Upper lobe of left lung (tissue), 6 donors: Measurements from ENCODE around the gene SP8. TPM values are rescaled to one million over a fixed set of nuclear protein-coding genes. Genes with fewer than 3 reads are reported as not detected.
"Not testable (repeated sequence)": the region's sequence is repeated elsewhere in the genome, so short reads cannot be mapped to it uniquely, and the experiment has no call there.

Source experiments
- ATAC-seq, 2 donors: fragments of 200-7000 bp; cut with Tn5 transposase; one replicate each; pipeline ENCODE4 v1.9.1; 2022; ENCODE audit warnings: mild to moderate bottlenecking in 2 of 2, moderate library complexity in 2 of 2; ENCODE audit not compliant: low FRiP score in 2 of 2
- DNase-seq, 2 donors: peaks; one replicate each; pipeline ENCODE4 v3.0.0-alpha.2; 2019 to 2020
- H3K27ac ChIP-seq, 4 donors: fragments of 200-600 bp; sonication (generic); one replicate each; pipeline ENCODE4 v1.5.1; 2016 to 2019
- H3K27me3 ChIP-seq, 4 donors: fragments of 200-600 bp; sonication (generic); one replicate each; pipeline ENCODE4 v1.5.1; 2017 to 2019
- H3K36me3 ChIP-seq, 4 donors: fragments of 200-600 bp; sonication (generic); one replicate each; pipeline ENCODE4 v1.5.1; 2016 to 2019
- H3K4me1 ChIP-seq, 4 donors: fragments of 200-600 bp; sonication (generic); one replicate each; pipeline ENCODE4 v1.5.1; 2018 to 2019
- H3K4me3 ChIP-seq, 4 donors: fragments of 200-600 bp; sonication (generic); one replicate each; pipeline ENCODE4 v1.5.1; 2017 to 2019; ENCODE audit warnings: mild to moderate bottlenecking in 2 of 4, moderate library complexity in 1 of 4
- H3K9me3 ChIP-seq, 4 donors: fragments of 200-600 bp; sonication (generic); one replicate each; pipeline ENCODE4 v1.5.1; 2018 to 2019
- EP300 ChIP-seq, 4 donors: sonication (generic); formaldehyde crosslinking; IDR thresholded peaks; one replicate each; pipeline ENCODE4 v1.5.1; 2017; ENCODE audit warnings: antibody characterized with exemption in 4 of 4, control low read depth in 2 of 4
- POLR2A ChIP-seq, 4 donors: fragments of 450-650 bp; IDR thresholded peaks; one replicate each; pipeline ENCODE4 v1.5.1; 2016 to 2017; ENCODE audit warnings: antibody characterized with exemption in 4 of 4, mild to moderate bottlenecking in 2 of 4
- POLR2AphosphoS5 ChIP-seq, 2 donors: sonication (generic); formaldehyde crosslinking; IDR thresholded peaks; one replicate each; pipeline ENCODE4 v1.5.1; 2017; ENCODE audit warnings: antibody characterized with exemption in 2 of 2
- WGBS, 2 donors: methylation state at CpG; one replicate each; pipeline ENCODE4 v1.1.5; 2017 to 2018; 5-methylcytosine and 5-hydroxymethylcytosine counted together
- total RNA-seq, 6 donors: library from RNA; depleted of rRNA in 4 of 6; stranded (reverse); fragments of >200 nt in 4 of 6; gene quantifications; one replicate each; pipeline versions ENCODE4 v1.1.0 to v1.2.1, GENCODE V29; 2016 to 2021
- TF ChIP-seq, protein P1 (sequence below), 6 experiments: fragments of 450-650 bp in 4 of 6; fragments of 200-600 bp in 2 of 6; sonication (generic) in 2 of 6; IDR thresholded peaks; one replicate each; pipeline ENCODE4 v1.5.1; 2016 to 2019; ENCODE audit warnings: antibody characterized with exemption in 6 of 6
- donor health status: DM: no; HTN: no; CAD: no; lungs with moderate emphysema.
- donor health status: DM: no; HTN: yes; CAD: no; lungs with severe emphysema.

Gene SP8
- total RNA-seq, 6 donors from 2014 or later: not detected

GRCh38 chr7:20831451-20831850, 44.8 kb upstream of the SP8 start:
- TF ChIP-seq, protein P1, sequence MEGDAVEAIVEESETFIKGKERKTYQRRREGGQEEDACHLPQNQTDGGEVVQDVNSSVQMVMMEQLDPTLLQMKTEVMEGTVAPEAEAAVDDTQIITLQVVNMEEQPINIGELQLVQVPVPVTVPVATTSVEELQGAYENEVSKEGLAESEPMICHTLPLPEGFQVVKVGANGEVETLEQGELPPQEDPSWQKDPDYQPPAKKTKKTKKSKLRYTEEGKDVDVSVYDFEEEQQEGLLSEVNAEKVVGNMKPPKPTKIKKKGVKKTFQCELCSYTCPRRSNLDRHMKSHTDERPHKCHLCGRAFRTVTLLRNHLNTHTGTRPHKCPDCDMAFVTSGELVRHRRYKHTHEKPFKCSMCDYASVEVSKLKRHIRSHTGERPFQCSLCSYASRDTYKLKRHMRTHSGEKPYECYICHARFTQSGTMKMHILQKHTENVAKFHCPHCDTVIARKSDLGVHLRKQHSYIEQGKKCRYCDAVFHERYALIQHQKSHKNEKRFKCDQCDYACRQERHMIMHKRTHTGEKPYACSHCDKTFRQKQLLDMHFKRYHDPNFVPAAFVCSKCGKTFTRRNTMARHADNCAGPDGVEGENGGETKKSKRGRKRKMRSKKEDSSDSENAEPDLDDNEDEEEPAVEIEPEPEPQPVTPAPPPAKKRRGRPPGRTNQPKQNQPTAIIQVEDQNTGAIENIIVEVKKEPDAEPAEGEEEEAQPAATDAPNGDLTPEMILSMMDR (IDR thresholded peaks at IDR 0.05): no peak
- TF ChIP-seq EP300 (IDR thresholded peaks at IDR 0.05) (no peak), POLR2AphosphoS5 (IDR thresholded peaks at IDR 0.05) (no peak), POLR2A (IDR thresholded peaks at IDR 0.05) (no peak)
- Histone ChIP-seq H3K4me1 (no peaks in the 10 kb centered on the region), H3K27ac (no peak overlapping the region), H3K9me3 (no peaks in the 10 kb centered on the region), H3K27me3 (no peaks in the 10 kb centered on the region), H3K36me3 (no peaks in the 10 kb centered on the region), H3K4me3 (no peak overlapping the region)
- DNase-seq (no peak), ATAC-seq (no peak)

- DNase-seq (no peak), ATAC-seq (no peak)
- H3K27ac ChIP-seq: no peak overlapping the region
- H3K4me3 ChIP-seq: no peak overlapping the region
- no peaks in the 10 kb centered on the region for H3K9me3 ChIP-seq
- 84 to 86% methylated on average over 3 of the region's 3 CpGs for WGBS, 2 donors
- no peak for TF ChIP-seq POLR2AphosphoS5 (IDR thresholded peaks at IDR 0.05)
- TF ChIP-seq POLR2A (IDR thresholded peaks at IDR 0.05): no peak
- no peak for TF ChIP-seq EP300 (IDR thresholded peaks at IDR 0.05)
- TF ChIP-seq, protein P1 (IDR thresholded peaks at IDR 0.05): no peak
- H3K36me3 ChIP-seq: no peaks in the 10 kb centered on the region
- H3K27me3 ChIP-seq: no peaks in the 10 kb centered on the region
- H3K4me1 ChIP-seq: no peaks in the 10 kb centered on the region
Observed at GRCh38 chr7:20828947-20829346, 42.3 kb upstream of the SP8 start.

- no peak overlapping the region for H3K4me3 ChIP-seq
- no peaks in the 10 kb centered on the region for H3K36me3 ChIP-seq
- ATAC-seq: no peak
- H3K27ac ChIP-seq: no peak overlapping the region
- TF ChIP-seq, protein P1 (IDR thresholded peaks at IDR 0.05): no peak
- no peak for TF ChIP-seq POLR2A (IDR thresholded peaks at IDR 0.05)
- TF ChIP-seq EP300 (IDR thresholded peaks at IDR 0.05): no peak
- no peak for TF ChIP-seq POLR2AphosphoS5 (IDR thresholded peaks at IDR 0.05)
- 88 to 89% methylated on average over 9 of the region's 9 CpGs for WGBS, 2 donors
- no peaks in the 10 kb centered on the region for H3K4me1 ChIP-seq
- H3K9me3 ChIP-seq: no peaks in the 10 kb centered on the region
- no peak for DNase-seq
- no peaks in the 10 kb centered on the region for H3K27me3 ChIP-seq
Observed at GRCh38 chr7:20827172-20827571, 40.5 kb upstream of the SP8 start.

- TF ChIP-seq POLR2AphosphoS5 (IDR thresholded peaks at IDR 0.05) (no peak), POLR2A (IDR thresholded peaks at IDR 0.05) (no peak), EP300 (IDR thresholded peaks at IDR 0.05) (no peak)
- TF ChIP-seq, protein P1 (IDR thresholded peaks at IDR 0.05): no peak
- 74 to 78% methylated on average over 3 of the region's 3 CpGs for WGBS, 2 donors
- Histone ChIP-seq H3K27ac (no peak overlapping the region), H3K36me3 (no peaks in the 10 kb centered on the region), H3K27me3 (no peaks in the 10 kb centered on the region), H3K9me3 (no peaks in the 10 kb centered on the region), H3K4me1 (no peaks in the 10 kb centered on the region), H3K4me3 (no peak overlapping the region)
- DNase-seq (no peak), ATAC-seq (no peak)
Observed at GRCh38 chr7:20826243-20826642, 39.6 kb upstream of the SP8 start.

DNA sequence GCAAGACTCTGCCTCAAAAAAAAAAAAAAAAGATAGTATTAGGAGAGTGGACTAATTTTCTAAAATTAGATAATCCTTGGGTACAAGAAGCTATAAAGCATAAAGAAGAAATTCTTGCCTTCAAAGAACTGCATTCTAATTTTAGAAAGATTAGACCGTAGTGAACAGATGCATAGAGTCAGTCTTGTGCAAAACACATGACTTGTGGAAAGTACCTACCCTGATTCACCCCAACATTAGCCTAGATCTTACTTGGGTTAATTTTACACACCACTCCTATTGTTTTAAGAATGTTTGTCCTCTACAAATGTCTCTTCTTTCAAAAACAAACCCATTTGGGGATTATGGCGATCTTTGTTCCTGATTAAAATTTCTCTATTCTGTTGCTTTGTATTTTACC, 38.9 kb upstream of the SP8 start:
- DNase-seq (no peak), ATAC-seq (no peak)
- H3K27ac ChIP-seq: no peak overlapping the region
- no peaks in the 10 kb centered on the region for H3K27me3 ChIP-seq
- no peak overlapping the region for H3K4me3 ChIP-seq
- no peaks in the 10 kb centered on the region for H3K4me1 ChIP-seq
- 87 to 91% methylated on average over 2 of the region's 2 CpGs for WGBS, 2 donors
- H3K9me3 ChIP-seq: no peaks in the 10 kb centered on the region
- no peaks in the 10 kb centered on the region for H3K36me3 ChIP-seq
- TF ChIP-seq EP300 (IDR thresholded peaks at IDR 0.05) (no peak), POLR2AphosphoS5 (IDR thresholded peaks at IDR 0.05) (no peak), POLR2A (IDR thresholded peaks at IDR 0.05) (no peak)
- TF ChIP-seq, protein P1 (IDR thresholded peaks at IDR 0.05): no peak

DNA sequence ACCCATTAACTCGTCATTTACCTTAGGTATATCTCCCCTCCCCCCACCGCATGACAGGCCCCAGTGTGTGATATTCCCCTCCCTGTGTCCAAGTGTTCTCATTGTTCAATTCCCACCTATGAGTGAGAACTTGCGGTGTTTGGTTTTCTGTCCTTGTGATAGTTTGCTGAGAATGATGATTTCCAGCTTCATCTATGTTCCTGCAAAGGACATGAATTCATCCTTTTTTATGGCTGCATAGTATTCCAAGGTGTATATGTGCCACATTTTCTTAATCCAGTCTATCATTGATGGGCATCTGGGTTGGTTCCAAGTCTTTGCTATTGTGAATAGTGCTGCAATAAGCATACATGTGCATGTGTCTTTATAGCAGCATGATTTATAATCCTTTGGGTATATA, 34.7 kb upstream of the SP8 start:
- DNase-seq, ATAC-seq: not testable (repeated sequence)
- WGBS, 2 donors: 95 to 97% methylated on average over 3 of the region's 3 CpGs

More for the DNA sequence above, 34.7 kb upstream of the SP8 start:
- H3K9me3 ChIP-seq, H3K4me1 ChIP-seq, H3K4me3 ChIP-seq, H3K27ac ChIP-seq, H3K36me3 ChIP-seq, H3K27me3 ChIP-seq: not testable (repeated sequence)
